GM21390 (cell line): Measurements from ENCODE around the gene POLD2.

Source experiments
- ATAC-seq: cut with Tn5 transposase; IDR thresholded peaks from one replicate; pipeline ENCODE4 v1.9.1; 2021; ENCODE audit not compliant: unreplicated experiment

Gene POLD2

DNA sequence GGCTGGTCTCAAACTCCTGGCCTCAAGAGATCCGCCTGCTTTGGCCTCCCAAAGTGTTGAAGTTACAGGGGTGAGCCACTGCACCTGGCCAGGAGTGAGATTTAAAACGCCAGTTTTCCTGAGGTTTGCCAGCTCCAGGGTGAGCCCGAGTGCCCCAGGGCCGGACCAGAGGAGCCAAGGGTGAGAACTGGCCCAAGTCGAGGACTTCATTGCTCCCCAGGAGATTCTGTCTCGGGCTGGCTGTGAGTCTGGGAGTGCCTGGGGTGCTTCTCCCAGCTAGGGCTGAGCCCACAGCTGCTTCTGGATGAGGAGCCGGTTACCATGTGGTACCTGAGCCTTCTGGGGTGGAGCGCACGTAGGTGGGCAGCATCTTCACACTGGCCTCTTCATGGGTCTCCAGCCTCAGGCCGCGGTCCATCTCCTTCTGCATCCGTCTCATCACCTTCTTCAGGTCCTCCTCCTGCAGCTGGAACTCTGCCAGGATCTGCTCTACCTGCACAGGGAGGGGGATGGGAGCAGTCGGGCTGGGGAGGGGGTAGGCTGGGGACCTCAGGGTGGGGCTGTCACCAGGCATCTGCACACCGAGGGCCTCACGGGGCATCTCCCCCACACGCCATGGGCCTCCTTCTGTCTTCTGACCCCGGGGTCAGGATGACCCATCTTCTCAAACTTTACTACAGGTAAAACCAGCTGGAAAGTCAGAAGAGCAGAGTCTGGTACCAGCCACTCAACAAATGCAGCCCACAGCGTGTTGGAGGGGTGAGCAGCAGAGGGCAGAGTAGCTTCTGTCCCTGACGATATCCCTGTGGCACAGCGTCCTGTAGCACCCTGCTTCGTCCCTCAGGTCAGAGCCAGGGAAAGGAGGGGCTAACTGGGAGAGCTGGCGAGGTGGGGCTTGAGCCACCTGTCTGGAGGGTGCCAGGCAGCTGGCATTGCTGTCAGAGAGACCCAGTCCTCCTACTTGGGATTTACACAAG, 29.9 kb upstream of the POLD2 start:
- no peak for ATAC-seq

DNA sequence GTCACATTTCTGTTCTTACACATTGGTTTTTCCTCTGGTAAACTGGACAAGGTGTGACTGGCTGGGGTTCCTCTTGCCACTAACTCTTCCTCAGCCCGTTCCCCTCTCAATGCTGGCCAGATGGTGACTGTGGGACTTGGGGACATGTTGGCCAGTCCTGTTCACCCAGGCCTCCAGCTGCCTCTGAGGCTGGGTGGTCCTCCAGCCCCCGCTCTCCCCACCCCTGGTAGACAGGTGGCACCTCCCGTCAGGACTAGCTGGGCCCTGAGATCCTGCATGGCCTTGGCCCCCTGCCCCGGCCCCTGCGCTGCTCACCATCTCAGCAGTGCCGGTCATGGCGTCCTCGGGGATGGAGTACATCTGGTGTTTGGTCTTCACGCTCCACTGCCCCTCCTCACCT, 28.6 kb upstream of the POLD2 start:
- ATAC-seq = no peak

DNA sequence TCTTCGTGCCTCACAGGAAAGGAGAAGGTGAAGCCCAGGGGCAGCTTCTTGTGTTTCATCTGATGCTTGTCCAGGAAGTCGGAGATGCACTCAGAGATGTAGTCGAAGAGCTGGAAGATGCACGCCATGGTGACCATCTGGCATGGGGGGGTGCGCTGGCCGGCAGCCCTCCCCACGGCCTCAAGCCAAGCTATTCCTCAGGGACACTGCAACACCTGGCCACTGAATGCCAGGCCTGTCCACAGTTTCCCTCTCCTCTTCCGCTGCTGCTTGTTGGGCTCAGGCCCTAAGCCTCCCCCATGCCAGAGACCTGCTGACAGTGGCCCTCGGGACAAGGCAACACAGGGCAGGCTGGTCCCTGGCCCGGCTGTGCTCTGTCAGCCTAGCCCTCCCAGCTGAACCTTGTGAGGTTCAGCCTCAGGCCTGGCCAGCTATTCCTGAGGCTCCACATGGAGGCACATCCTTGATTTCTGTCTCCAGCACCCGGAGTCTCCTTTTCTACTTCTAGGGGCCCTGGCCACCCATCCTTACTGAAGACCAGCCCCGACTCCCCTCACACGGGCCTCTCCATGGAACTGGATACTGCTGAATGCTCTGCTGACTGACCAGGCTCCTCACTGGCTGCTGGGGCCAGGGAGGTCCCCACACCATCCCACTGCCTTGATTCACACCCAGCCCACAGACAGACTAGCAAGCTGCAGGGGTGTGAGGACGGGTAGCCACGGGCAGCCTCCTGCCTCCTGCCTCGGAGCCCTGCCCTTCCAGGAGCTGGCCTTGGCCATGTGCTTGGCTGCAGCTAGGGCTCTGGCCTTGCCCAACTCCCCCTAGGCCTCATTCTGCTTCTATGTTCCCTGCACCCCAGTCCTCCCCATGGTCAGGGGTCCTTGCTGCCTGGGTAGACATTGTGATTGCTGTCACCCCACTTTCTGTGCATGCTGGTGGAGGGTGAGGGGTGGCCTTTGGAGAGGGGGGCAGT, 27.9 kb upstream of the POLD2 start:
- ATAC-seq = no peak

- ATAC-seq = no peak
Measured at GRCh38 chr7:44150466-44150832, 27.1 kb upstream of the POLD2 start.

DNA sequence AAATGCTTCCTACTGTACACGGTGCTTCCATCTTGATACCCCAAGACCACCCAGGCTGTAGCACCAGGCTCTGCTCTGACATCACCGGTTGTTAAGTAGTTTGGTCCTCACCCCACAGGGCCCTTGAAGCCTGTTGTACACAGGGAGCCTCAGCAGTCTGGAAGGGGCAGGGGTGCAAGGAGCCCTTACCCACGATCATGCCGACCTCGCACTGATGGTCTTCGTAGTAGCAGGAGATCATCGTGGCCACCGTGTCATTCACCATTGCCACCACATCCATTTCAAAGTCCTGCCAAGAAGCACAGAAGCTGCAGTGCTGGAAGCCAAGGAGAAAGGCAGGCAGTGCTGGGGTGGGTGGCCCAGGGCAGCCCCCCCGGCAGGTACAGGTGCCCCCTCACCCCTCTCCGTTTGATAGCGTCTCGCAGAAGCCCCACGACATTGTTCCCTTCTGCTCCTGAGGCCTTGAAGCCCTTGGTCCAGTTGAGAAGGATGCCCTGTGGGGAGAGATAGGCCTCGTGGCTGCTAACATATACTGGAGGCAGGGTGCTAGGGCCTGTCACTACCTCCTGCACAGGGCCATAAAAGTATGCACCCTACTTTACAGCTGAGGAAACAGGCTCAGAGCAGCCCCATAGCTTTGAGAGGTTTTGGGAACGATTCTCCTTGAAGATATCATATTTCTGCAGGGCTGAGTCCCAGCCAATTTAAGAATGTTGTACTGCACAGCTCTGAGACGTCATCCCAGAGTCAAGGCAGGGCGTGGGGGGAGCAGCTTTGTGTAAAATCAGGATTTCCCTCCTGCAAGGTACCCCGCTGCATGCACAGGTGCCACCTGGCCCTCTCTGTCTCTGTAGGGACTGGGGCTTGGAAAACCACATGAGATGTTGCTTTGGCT, 26.5 kb upstream of the POLD2 start:
- no peak for ATAC-seq

GRCh38 chr7:44148961-44149536, 25.7 kb upstream of the POLD2 start:
- ATAC-seq = no peak

GRCh38 chr7:44148166-44148565, 24.8 kb upstream of the POLD2 start:
- ATAC-seq = no peak

GRCh38 chr7:44147026-44147991, 24.0 kb upstream of the POLD2 start:
- no peak for ATAC-seq

GRCh38 chr7:44145969-44146911, 22.9 kb upstream of the POLD2 start:
- no peak for ATAC-seq

GRCh38 chr7:44145479-44145968, 22.2 kb upstream of the POLD2 start:
- ATAC-seq = no peak

DNA sequence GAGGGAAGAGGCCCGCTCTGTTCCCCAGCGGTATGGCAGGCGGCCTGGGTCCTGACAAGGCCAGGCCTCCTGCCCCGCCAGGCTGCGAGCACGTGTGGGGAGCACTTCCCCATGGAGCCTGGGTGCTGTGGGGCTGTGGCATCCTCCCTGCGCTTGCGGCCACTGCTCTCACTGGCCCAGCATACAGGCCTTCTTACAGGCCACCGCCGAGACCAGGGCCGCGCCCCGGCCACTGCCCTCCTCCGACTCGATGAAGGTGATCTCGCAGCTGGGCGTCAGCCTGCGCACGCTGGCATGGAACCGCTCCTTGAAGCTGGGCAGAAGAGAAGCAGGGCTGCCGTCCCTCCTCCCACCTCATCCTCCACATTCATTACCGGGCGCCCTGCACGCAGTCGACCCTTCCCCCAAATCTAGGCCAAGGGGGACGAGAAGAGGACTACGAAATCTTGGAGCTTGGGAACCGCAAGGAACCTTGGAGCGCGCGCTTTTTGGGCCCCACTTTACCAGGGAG, 21.7 kb upstream of the POLD2 start:
- no peak for ATAC-seq

GRCh38 chr7:44144426-44144967, 21.1 kb upstream of the POLD2 start:
- ATAC-seq = no peak

- ATAC-seq = no peak
Measured at GRCh38 chr7:44143646-44144250, 20.4 kb upstream of the POLD2 start.

DNA sequence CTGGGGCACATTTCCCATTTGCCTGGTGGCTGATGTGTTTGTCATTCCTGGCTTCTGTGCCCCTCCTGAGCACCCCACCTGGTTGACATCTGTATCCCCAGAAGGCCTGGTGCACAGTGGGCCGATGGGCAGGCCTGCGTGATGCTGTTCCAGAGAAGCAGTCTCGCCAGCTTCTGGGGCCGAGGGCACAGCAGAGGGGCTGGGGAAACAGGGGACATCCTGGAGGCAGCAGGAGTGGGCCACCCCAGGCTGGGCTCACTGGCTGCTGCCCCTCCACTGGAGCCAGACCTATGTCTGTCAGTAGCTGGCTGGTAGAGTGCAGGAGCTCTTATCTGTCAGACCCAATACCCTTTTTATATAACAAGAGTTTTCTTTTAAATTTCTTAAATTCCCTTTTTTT, 18.7 kb upstream of the POLD2 start:
- no peak for ATAC-seq

- no peak for ATAC-seq
Measured at GRCh38 chr7:44141221-44141850, 18.0 kb upstream of the POLD2 start, which contains the start of gene MYL7. Gene MYL7 (minus strand): TSS chr7:44141332. CDS start chr7:44141305, 27 bp downstream.

- ATAC-seq = no peak
Measured at GRCh38 chr7:44140341-44140740, 17.0 kb upstream of the POLD2 start.
